ENCODE measurements around the gene SSMEM1.
A peak's percentile ranks its signal among the peaks of the same experiment; 100 is the strongest.
"Not testable (repeated sequence)": the region's sequence is repeated elsewhere in the genome, so short reads cannot be mapped to it uniquely, and the experiment has no call there.

Gene SSMEM1

GRCh38 chr7:130180571-130181262, 26.9 kb upstream of the SSMEM1 start:
- TF ChIP-seq CTCF (conservative IDR thresholded peaks at IDR 0.05; ENCODE audit: low read depth, low read length) = no peak
- peak; percentile 19 for DNase-seq (ENCODE audit: low read depth)
- no peak overlapping the region for H3K4me3 ChIP-seq (ENCODE audit: low read depth, low read length)

DNA sequence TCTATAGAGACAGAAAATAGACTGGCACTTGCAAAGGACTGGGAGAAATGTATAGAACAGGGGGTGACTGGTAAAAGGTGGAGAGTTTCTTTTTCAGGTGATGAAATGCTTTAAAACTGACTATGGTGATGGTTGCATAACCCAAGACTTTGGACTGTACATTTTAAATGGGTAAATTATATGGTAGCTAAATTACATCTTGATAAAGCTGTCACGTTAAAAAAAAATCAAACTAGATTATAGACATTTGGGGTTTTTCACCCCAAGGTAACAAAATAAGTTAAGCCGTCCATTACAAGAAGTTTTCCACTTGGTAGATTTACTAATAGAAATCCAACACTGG, 26.4 kb upstream of the SSMEM1 start:
- DNase-seq (ENCODE audit: low read depth) = no peak
- TF ChIP-seq CTCF (conservative IDR thresholded peaks at IDR 0.05; ENCODE audit: low read depth, low read length) = no peak
- no peak overlapping the region for H3K4me3 ChIP-seq (ENCODE audit: low read depth, low read length)

- no peak overlapping the region for H3K4me3 ChIP-seq (ENCODE audit: low read depth, low read length)
- no peak for DNase-seq (ENCODE audit: low read depth)
- TF ChIP-seq CTCF (conservative IDR thresholded peaks at IDR 0.05; ENCODE audit: low read depth, low read length) = no peak
These were observed 24.7 kb upstream of the SSMEM1 start for GRCh38 chr7:130182990-130183389.

DNA sequence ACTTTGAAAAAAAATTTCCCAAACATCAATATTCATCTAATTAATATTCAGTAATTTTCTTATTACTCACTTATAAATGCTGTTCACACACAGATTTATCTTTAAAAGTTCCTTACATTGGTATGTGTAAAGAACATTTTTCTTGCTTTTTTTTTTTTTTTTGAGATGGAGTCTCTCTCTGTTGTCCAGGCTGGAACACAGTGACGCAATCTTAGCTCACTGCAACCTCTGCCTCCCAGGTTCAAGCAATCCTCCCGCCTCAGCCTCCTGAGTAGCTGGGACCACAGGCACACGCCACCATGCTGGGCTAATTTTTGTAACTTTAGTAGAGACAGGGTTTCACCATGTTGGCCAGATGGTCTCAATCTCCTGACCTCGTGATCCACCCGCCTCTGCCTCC, 23.3 kb upstream of the SSMEM1 start:
- DNase-seq (ENCODE audit: low read depth); H3K4me3 ChIP-seq (ENCODE audit: low read depth, low read length): not testable (repeated sequence)

- no peak for TF ChIP-seq CTCF (conservative IDR thresholded peaks at IDR 0.05; ENCODE audit: low read depth, low read length)
- DNase-seq (ENCODE audit: low read depth) = no peak
- no peak overlapping the region for H3K4me3 ChIP-seq (ENCODE audit: low read depth, low read length)
These were observed 20.3 kb upstream of the SSMEM1 start for GRCh38 chr7:130187360-130187759.

DNA sequence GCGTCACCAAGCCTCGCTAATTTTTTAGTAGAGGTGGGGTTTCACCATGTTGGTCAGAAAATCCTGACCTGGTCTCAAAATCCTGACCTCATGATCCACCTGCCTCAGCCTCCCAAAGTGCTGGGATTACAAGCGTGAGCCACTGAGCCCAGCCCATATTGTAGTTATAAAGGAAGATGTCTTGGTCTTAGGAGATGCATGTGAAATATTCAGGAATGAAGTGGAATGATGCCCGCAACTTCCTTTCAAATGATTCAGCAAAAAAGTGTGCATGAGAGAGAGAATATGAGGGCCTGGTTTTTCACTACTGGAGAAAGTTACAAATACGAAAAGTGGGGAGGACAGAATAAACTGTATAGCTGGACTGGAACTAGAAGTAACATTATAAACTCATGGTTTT, 18.3 kb upstream of the SSMEM1 start:
- H3K4me3 ChIP-seq (ENCODE audit: low read depth, low read length) = no peak overlapping the region
- no peak for TF ChIP-seq CTCF (conservative IDR thresholded peaks at IDR 0.05; ENCODE audit: low read depth, low read length)
- peak; percentile 24 for DNase-seq (ENCODE audit: low read depth)

DNA sequence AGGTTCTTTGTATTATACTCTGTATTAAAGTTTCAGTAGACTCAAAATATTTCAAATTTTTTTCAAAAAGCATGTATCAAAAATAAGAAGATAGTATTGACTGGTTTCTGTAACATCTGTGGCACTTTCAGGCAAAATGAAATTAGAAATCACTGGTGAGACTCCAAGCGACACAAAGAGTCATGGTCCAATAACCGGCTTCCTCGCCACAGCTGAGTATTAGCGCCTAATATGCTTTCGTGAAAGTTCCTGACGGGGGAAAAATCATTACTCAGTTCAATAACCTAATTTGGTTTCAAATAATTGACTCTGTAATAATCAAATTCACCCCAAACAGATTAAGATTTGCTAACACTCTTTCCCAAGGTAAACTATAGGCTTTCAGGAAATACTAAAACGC, 15.9 kb upstream of the SSMEM1 start:
- no peak overlapping the region for H3K4me3 ChIP-seq (ENCODE audit: low read depth, low read length)
- DNase-seq (ENCODE audit: low read depth) = no peak
- no peak for TF ChIP-seq CTCF (conservative IDR thresholded peaks at IDR 0.05; ENCODE audit: low read depth, low read length)

Data from choroid plexus epithelial cell (primary cell).